ENCODE results near the gene ZBTB46. TPM values are rescaled to one million over a fixed set of nuclear protein-coding genes. Genes with fewer than 3 reads are reported as not detected.

Gene ZBTB46
- total RNA-seq, 1 donor from 2014 or later = 0.58 TPM

GRCh38 chr20:63697868-63698545 is 133.1 kb downstream of the ZBTB46 start:
- peak overlapping the region; percentile 75 for H3K4me3 ChIP-seq (ENCODE audit: low read depth, low read length)
- DNase-seq (ENCODE audit: low read depth) = no peak
- TF ChIP-seq CTCF (conservative IDR thresholded peaks at IDR 0.05; ENCODE audit: low read depth, low read length) = no peak

- H3K4me3 ChIP-seq (ENCODE audit: low read depth, low read length) = peak overlapping the region; percentile 75
- TF ChIP-seq CTCF (conservative IDR thresholded peaks at IDR 0.05; ENCODE audit: low read depth, low read length) = peak; percentile 19
- DNase-seq (ENCODE audit: low read depth) = no peak
Measured at GRCh38 chr20:63697357-63697867, 133.7 kb downstream of the ZBTB46 start.

GRCh38 chr20:63696628-63697356 is 134.3 kb downstream of the ZBTB46 start, which contains the start of gene TNFRSF6B:
Gene TNFRSF6B (plus strand): TSS chr20:63696652. CDS start chr20:63696768, 116 bp downstream.
- peak within 1 kb of the TSS; percentile 75 for H3K4me3 ChIP-seq (ENCODE audit: low read depth, low read length)
- no peak for DNase-seq (ENCODE audit: low read depth)
- no peak for TF ChIP-seq CTCF (conservative IDR thresholded peaks at IDR 0.05; ENCODE audit: low read depth, low read length)

GRCh38 chr20:63696306-63696627 is 134.8 kb downstream of the ZBTB46 start:
- peak overlapping the region; percentile 75 for H3K4me3 ChIP-seq (ENCODE audit: low read depth, low read length)
- TF ChIP-seq CTCF (conservative IDR thresholded peaks at IDR 0.05; ENCODE audit: low read depth, low read length) = no peak
- DNase-seq (ENCODE audit: low read depth) = no peak

- peak overlapping the region; percentile 75 for H3K4me3 ChIP-seq (ENCODE audit: low read depth, low read length)
- DNase-seq (ENCODE audit: low read depth) = no peak
- no peak for TF ChIP-seq CTCF (conservative IDR thresholded peaks at IDR 0.05; ENCODE audit: low read depth, low read length)
Measured at GRCh38 chr20:63695424-63696305, 135.4 kb downstream of the ZBTB46 start.

GRCh38 chr20:63694584-63695423 is 136.3 kb downstream of the ZBTB46 start:
- H3K4me3 ChIP-seq (ENCODE audit: low read depth, low read length) = no peak overlapping the region
- TF ChIP-seq CTCF (conservative IDR thresholded peaks at IDR 0.05; ENCODE audit: low read depth, low read length) = no peak
- no peak for DNase-seq (ENCODE audit: low read depth)

Data from epithelial cell of proximal tubule (primary cell).